IPS-18a (cell line): Measurements from ENCODE around the gene ENPP7.

Experiments used
- H3K27ac ChIP-seq: one replicate; pipeline ENCODE4 v1.5.1; 2013; ENCODE audit warnings: low read length
- H3K27me3 ChIP-seq: one replicate; pipeline ENCODE4 v1.6.1; 2013; ENCODE audit warnings: mild to moderate bottlenecking, low read length; ENCODE audit not compliant: control insufficient read depth, insufficient read depth
- H3K36me3 ChIP-seq: one replicate; pipeline ENCODE4 v1.6.1; 2013; ENCODE audit warnings: low read depth, low read length; ENCODE audit not compliant: control insufficient read depth
- H3K4me1 ChIP-seq: one replicate; pipeline ENCODE4 v1.6.1; 2013; ENCODE audit warnings: low read depth, low read length; ENCODE audit not compliant: control insufficient read depth
- H3K4me3 ChIP-seq: one replicate; pipeline ENCODE4 v1.5.1; 2013; ENCODE audit warnings: low read length
- H3K9ac ChIP-seq: one replicate; pipeline ENCODE4 v1.6.1; 2013; ENCODE audit warnings: mild to moderate bottlenecking, low read length, moderate library complexity
- H3K9me3 ChIP-seq: one replicate; pipeline ENCODE4 v1.6.1; 2013; ENCODE audit warnings: low read depth, low read length; ENCODE audit not compliant: control insufficient read depth

The ENPP7 gene

GRCh38 chr17:79730769-79731483, at the start of gene ENPP7:
ENPP7 (plus strand) TSS chr17:79730943; CDS start chr17:79731140, 197 bp downstream.
- Histone ChIP-seq H3K4me3 (no peak within 1 kb of the TSS), H3K9ac (no peak within 1 kb of the TSS), H3K27ac (no peak within 1 kb of the TSS), H3K9me3 (no peaks in the 10 kb centered on the region), H3K27me3 (no peaks in the 10 kb centered on the region), H3K36me3 (no peaks in the 10 kb centered on the region), H3K4me1 (no peaks in the 10 kb centered on the region)

GRCh38 chr17:79681101-79681621, 49.6 kb upstream of the ENPP7 start:
- Histone ChIP-seq H3K9me3 (no peaks in the 10 kb centered on the region), H3K4me3 (no peak overlapping the region), H3K9ac (no peak overlapping the region), H3K27me3 (no peaks in the 10 kb centered on the region), H3K36me3 (no peaks in the 10 kb centered on the region), H3K27ac (no peak overlapping the region), H3K4me1 (no peaks in the 10 kb centered on the region)

- no peak overlapping the region for H3K27ac ChIP-seq
- H3K4me1 ChIP-seq = no peaks in the 10 kb centered on the region
- H3K36me3 ChIP-seq = no peaks in the 10 kb centered on the region
- H3K9me3 ChIP-seq = no peaks in the 10 kb centered on the region
- H3K9ac ChIP-seq = no peak overlapping the region
- H3K4me3 ChIP-seq = no peak overlapping the region
- H3K27me3 ChIP-seq = no peaks in the 10 kb centered on the region
Measured at GRCh38 chr17:79681628-79682261, 49.0 kb upstream of the ENPP7 start.

- Histone ChIP-seq H3K36me3 (no peaks in the 10 kb centered on the region), H3K9me3 (no peaks in the 10 kb centered on the region), H3K4me1 (no peaks in the 10 kb centered on the region), H3K9ac (no peak overlapping the region), H3K27ac (no peak overlapping the region), H3K4me3 (no peak overlapping the region), H3K27me3 (no peaks in the 10 kb centered on the region)
Measured at GRCh38 chr17:79683365-79683764, 47.4 kb upstream of the ENPP7 start.

- no peak overlapping the region for H3K4me3 ChIP-seq
- no peak overlapping the region for H3K9ac ChIP-seq
- no peaks in the 10 kb centered on the region for H3K27me3 ChIP-seq
- no peaks in the 10 kb centered on the region for H3K36me3 ChIP-seq
- no peak overlapping the region for H3K27ac ChIP-seq
- no peaks in the 10 kb centered on the region for H3K4me1 ChIP-seq
- no peaks in the 10 kb centered on the region for H3K9me3 ChIP-seq
Measured at GRCh38 chr17:79684132-79684985, 46.4 kb upstream of the ENPP7 start.

- Histone ChIP-seq H3K4me1 (no peaks in the 10 kb centered on the region), H3K27ac (no peak overlapping the region), H3K9me3 (no peaks in the 10 kb centered on the region), H3K4me3 (no peak overlapping the region), H3K36me3 (no peaks in the 10 kb centered on the region), H3K27me3 (no peaks in the 10 kb centered on the region), H3K9ac (no peak overlapping the region)
Measured at GRCh38 chr17:79685121-79685520, 45.6 kb upstream of the ENPP7 start.

GRCh38 chr17:79686476-79686875, 44.3 kb upstream of the ENPP7 start:
- Histone ChIP-seq H3K27ac (no peak overlapping the region), H3K27me3 (no peaks in the 10 kb centered on the region), H3K36me3 (no peaks in the 10 kb centered on the region), H3K9ac (no peak overlapping the region), H3K4me3 (no peak overlapping the region), H3K9me3 (no peaks in the 10 kb centered on the region), H3K4me1 (peaks cover 4% of the 10 kb centered on the region)

GRCh38 chr17:79690466-79690865, 40.3 kb upstream of the ENPP7 start:
- Histone ChIP-seq H3K27me3 (peaks cover 5% of the 10 kb centered on the region), H3K27ac (no peak overlapping the region), H3K4me3 (no peak overlapping the region), H3K9me3 (no peaks in the 10 kb centered on the region), H3K36me3 (no peaks in the 10 kb centered on the region), H3K9ac (no peak overlapping the region), H3K4me1 (peaks cover 8% of the 10 kb centered on the region)

- Histone ChIP-seq H3K27ac (no peak overlapping the region), H3K9me3 (no peaks in the 10 kb centered on the region), H3K4me1 (peaks cover 12% of the 10 kb centered on the region)
Measured at GRCh38 chr17:79690988-79691836, 39.5 kb upstream of the ENPP7 start.

GRCh38 chr17:79691931-79692330, 38.8 kb upstream of the ENPP7 start:
- Histone ChIP-seq H3K9ac (no peak overlapping the region), H3K9me3 (no peaks in the 10 kb centered on the region), H3K27me3 (peaks cover 5% of the 10 kb centered on the region), H3K4me3 (no peak overlapping the region), H3K4me1 (peaks cover 12% of the 10 kb centered on the region), H3K36me3 (no peaks in the 10 kb centered on the region), H3K27ac (no peak overlapping the region)

More at GRCh38 chr17:79690988-79691836, 39.5 kb upstream of the ENPP7 start:
- H3K4me3 ChIP-seq = no peak overlapping the region
- no peak overlapping the region for H3K9ac ChIP-seq
- no peaks in the 10 kb centered on the region for H3K36me3 ChIP-seq
- peaks cover 5% of the 10 kb centered on the region for H3K27me3 ChIP-seq

- no peak overlapping the region for H3K27ac ChIP-seq
- peaks cover 12% of the 10 kb centered on the region for H3K4me1 ChIP-seq
- H3K4me3 ChIP-seq = no peak overlapping the region
- no peak overlapping the region for H3K9ac ChIP-seq
- H3K9me3 ChIP-seq = no peaks in the 10 kb centered on the region
- peaks cover 5% of the 10 kb centered on the region for H3K27me3 ChIP-seq
- no peaks in the 10 kb centered on the region for H3K36me3 ChIP-seq
Measured at GRCh38 chr17:79693419-79693818, 37.3 kb upstream of the ENPP7 start.
